Muscle of leg (tissue), 16 donors: ENCODE measurements around the gene FAM180B. TPM values are rescaled to one million over a fixed set of nuclear protein-coding genes. Genes with fewer than 3 reads are reported as not detected.
"Not testable (repeated sequence)": the region's sequence is repeated elsewhere in the genome, so short reads cannot be mapped to it uniquely, and the experiment has no call there.

Source experiments
- DNase-seq: peaks from one replicate; pipeline ENCODE4 v3.0.0; 2013
- H3K27ac ChIP-seq: one replicate; pipeline ENCODE4 v1.5.1; 2013; ENCODE audit warnings: mild to moderate bottlenecking, low read length, control low read depth
- H3K27me3 ChIP-seq: one replicate; pipeline ENCODE4 v1.6.1; 2013; ENCODE audit warnings: low read length; ENCODE audit not compliant: control insufficient read depth, insufficient read depth
- H3K36me3 ChIP-seq: one replicate; pipeline ENCODE4 v1.6.1; 2013; ENCODE audit warnings: low read length; ENCODE audit not compliant: control insufficient read depth, insufficient read depth
- H3K4me1 ChIP-seq: one replicate; pipeline ENCODE4 v1.6.1; 2013; ENCODE audit warnings: low read length; ENCODE audit not compliant: control insufficient read depth, insufficient read depth
- H3K4me3 ChIP-seq: one replicate; pipeline ENCODE4 v1.5.1; 2013; ENCODE audit warnings: low read length, control low read depth
- H3K9me3 ChIP-seq: replicated peaks from 2 replicates; pipeline ENCODE4 v1.6.1; 2013; ENCODE audit warnings: low read depth, low read length; ENCODE audit not compliant: control insufficient read depth
- WGBS: methylation state at CpG from one replicate; pipeline ENCODE4 v1.1.5; 2013; ENCODE audit warnings: missing lambda C conversion rate; ENCODE audit not compliant: insufficient coverage; 5-methylcytosine and 5-hydroxymethylcytosine counted together
- long read RNA-seq, 11 donors: transcript quantifications; one replicate each; lab custom pipeline, GENCODE V29; 2026
- polyA plus RNA-seq, 8 donors: library from polyadenylated mRNA; unstranded; fragments of 120-200 nt; gene quantifications; one replicate each; pipeline versions ENCODE4 v1.2.1 to v1.2.3, GENCODE V29; 2013; ENCODE audit warnings: inconsistent platforms in 1 of 8, low replicate concordance in 1 of 8; ENCODE audit not compliant: insufficient read length in 8 of 8, insufficient read depth in 1 of 8
- total RNA-seq: library from RNA; stranded (reverse); fragments of 120-200 nt; gene quantifications from one replicate; pipeline ENCODE4 v1.2.4, GENCODE V29; 2013

The FAM180B gene
- total RNA-seq (2.9 TPM), polyA plus RNA-seq (1 to 10 TPM; 1.9 to 5.7 (median 3.8) TPM)
- long read RNA-seq, donor 1, result 0 reads
- long read RNA-seq, donor 2, result 0 reads
- long read RNA-seq, donor 3, result 0 reads
- long read RNA-seq, donor 4, result 0 reads
- long read RNA-seq, donor 5, partial matches to known transcripts, result 0 of 1 reads
- long read RNA-seq, donor 5, other reads (novel, unspliced or antisense), result 0 of 1 reads
- long read RNA-seq, donor 6, partial matches to known transcripts, result 0 of 1 reads
- long read RNA-seq, donor 6, other reads (novel, unspliced or antisense), result 0 of 1 reads
- long read RNA-seq, donor 7, result 0 reads
- long read RNA-seq, donor 8, result 0 reads
- long read RNA-seq, donor 9, partial matches to known transcripts, result 0 of 1 reads
- long read RNA-seq, donor 9, other reads (novel, unspliced or antisense), result 0 of 1 reads
- long read RNA-seq, donor 10, result 0 reads
- long read RNA-seq, donor 11, partial matches to known transcripts, result 0 of 2 reads
- long read RNA-seq, donor 11, other reads (novel, unspliced or antisense), result 0 of 2 reads

GRCh38 chr11:47586098-47586855 lies at the start of gene FAM180B:
FAM180B (plus strand) TSS chr11:47586678; CDS start chr11:47586769, 91 bp downstream.
- H3K27ac ChIP-seq, result peak within 1 kb of the TSS; percentile 87
- H3K36me3 ChIP-seq, result peaks cover 39% of the 10 kb centered on the region
- DNase-seq, result peak; percentile 89
- WGBS, result 23% methylated on average over 7 of the region's 12 CpGs
- H3K4me1 ChIP-seq, result peaks cover 41% of the 10 kb centered on the region
- H3K4me3 ChIP-seq, result peak within 1 kb of the TSS; percentile 17
- no peaks in the 10 kb centered on the region for H3K9me3 ChIP-seq
- H3K27me3 ChIP-seq, result no peaks in the 10 kb centered on the region

- H3K27me3 ChIP-seq, result no peaks in the 10 kb centered on the region
- H3K36me3 ChIP-seq, result peaks cover 3% of the 10 kb centered on the region
- H3K4me3 ChIP-seq, result no peak overlapping the region
- peak; percentile 86 for DNase-seq
- peaks cover 7% of the 10 kb centered on the region for H3K4me1 ChIP-seq
- no peak overlapping the region for H3K27ac ChIP-seq
- H3K9me3 ChIP-seq, result no peaks in the 10 kb centered on the region
- WGBS, result no CpG with 5 or more reads among the region's 3 CpGs
These were observed 49.6 kb upstream of the FAM180B start for GRCh38 chr11:47536915-47537314.

GRCh38 chr11:47538741-47539565 lies 47.5 kb upstream of the FAM180B start:
- Histone ChIP-seq H3K27ac (peak overlapping the region; percentile 44), H3K4me1 (peaks cover 7% of the 10 kb centered on the region), H3K27me3 (no peaks in the 10 kb centered on the region), H3K36me3 (peaks cover 3% of the 10 kb centered on the region), H3K9me3 (no peaks in the 10 kb centered on the region), H3K4me3 (no peak overlapping the region)
- no peak for DNase-seq
- 87% methylated on average over 5 of the region's 10 CpGs for WGBS

- Histone ChIP-seq H3K4me3 (no peak overlapping the region), H3K27me3 (no peaks in the 10 kb centered on the region), H3K4me1 (peaks cover 7% of the 10 kb centered on the region), H3K9me3 (no peaks in the 10 kb centered on the region), H3K36me3 (peaks cover 3% of the 10 kb centered on the region), H3K27ac (no peak overlapping the region)
- DNase-seq, result no peak
- WGBS, result no CpG with 5 or more reads among the region's 2 CpGs
These were observed 46.8 kb upstream of the FAM180B start for GRCh38 chr11:47539681-47540039.

- no peak for DNase-seq
- peaks cover under 1% of the 10 kb centered on the region for H3K36me3 ChIP-seq
- H3K27me3 ChIP-seq, result no peaks in the 10 kb centered on the region
- H3K27ac ChIP-seq, result no peak overlapping the region
- H3K4me1 ChIP-seq, result peaks cover 7% of the 10 kb centered on the region
- no peaks in the 10 kb centered on the region for H3K9me3 ChIP-seq
- no peak overlapping the region for H3K4me3 ChIP-seq
- WGBS, result 100% methylated on average over 1 of the region's 2 CpGs
These were observed 45.4 kb upstream of the FAM180B start for GRCh38 chr11:47541070-47541469.

GRCh38 chr11:47545298-47545697 lies 41.2 kb upstream of the FAM180B start:
- no peaks in the 10 kb centered on the region for H3K27me3 ChIP-seq
- no CpG with 5 or more reads among the region's 6 CpGs for WGBS
- peaks cover 2% of the 10 kb centered on the region for H3K4me1 ChIP-seq
- H3K36me3 ChIP-seq, result no peaks in the 10 kb centered on the region
- no peak overlapping the region for H3K27ac ChIP-seq
- no peak for DNase-seq
- H3K9me3 ChIP-seq, result no peaks in the 10 kb centered on the region
- no peak overlapping the region for H3K4me3 ChIP-seq

- not testable (repeated sequence) for H3K27ac ChIP-seq, H3K27me3 ChIP-seq, H3K36me3 ChIP-seq, H3K9me3 ChIP-seq, H3K4me3 ChIP-seq, DNase-seq, H3K4me1 ChIP-seq
- 100% methylated on average over 3 of the region's 7 CpGs for WGBS
These were observed 40.2 kb upstream of the FAM180B start for GRCh38 chr11:47546274-47546673.

- Histone ChIP-seq H3K27ac (no peak overlapping the region), H3K4me1 (peaks cover 16% of the 10 kb centered on the region), H3K4me3 (no peak overlapping the region), H3K27me3 (no peaks in the 10 kb centered on the region), H3K36me3 (no peaks in the 10 kb centered on the region), H3K9me3 (no peaks in the 10 kb centered on the region)
- no peak for DNase-seq
- WGBS, result 97% methylated on average over 4 of the region's 10 CpGs
These were observed 36.0 kb upstream of the FAM180B start for GRCh38 chr11:47550288-47551047.

- no peaks in the 10 kb centered on the region for H3K9me3 ChIP-seq
- peaks cover 16% of the 10 kb centered on the region for H3K4me1 ChIP-seq
- no peaks in the 10 kb centered on the region for H3K36me3 ChIP-seq
- peak overlapping the region; percentile 1 for H3K27ac ChIP-seq
- peak; percentile 35 for DNase-seq
- no peak overlapping the region for H3K4me3 ChIP-seq
- H3K27me3 ChIP-seq, result no peaks in the 10 kb centered on the region
These were observed 35.4 kb upstream of the FAM180B start for GRCh38 chr11:47551086-47551485.
